AG09319 (cell line): ENCODE results near the gene NFKBIL1.

Source experiments
- DNase-seq: peaks from one replicate; pipeline ENCODE4 v3.0.0-alpha.2; 2010; ENCODE audit warnings: low read depth; ENCODE audit errors: extremely low read depth
- CTCF ChIP-seq: IDR thresholded peaks from 2 replicates; pipeline ENCODE4 v1.5.1; 2011; ENCODE audit warnings: low read depth, mild to moderate bottlenecking, inconsistent platforms, low read length, moderate library complexity

Gene NFKBIL1

GRCh38 chr6:31575952-31576685 lies 28.7 kb downstream of the NFKBIL1 start:
- no peak for TF ChIP-seq CTCF
- no peak for DNase-seq

GRCh38 chr6:31576897-31577578 lies 29.6 kb downstream of the NFKBIL1 start:
- TF ChIP-seq CTCF = no peak
- no peak for DNase-seq

- TF ChIP-seq CTCF = no peak
- no peak for DNase-seq
Observed at GRCh38 chr6:31577579-31577966, 30.2 kb downstream of the NFKBIL1 start.

GRCh38 chr6:31578184-31579118 lies 31.0 kb downstream of the NFKBIL1 start:
- DNase-seq = no peak
- no peak for TF ChIP-seq CTCF

GRCh38 chr6:31579119-31579505 lies 31.7 kb downstream of the NFKBIL1 start:
- DNase-seq = no peak
- TF ChIP-seq CTCF = no peak

GRCh38 chr6:31579546-31580437 lies 32.4 kb downstream of the NFKBIL1 start:
- no peak for TF ChIP-seq CTCF
- no peak for DNase-seq
